Measurements from ENCODE around the gene TRIM63. TPM values are rescaled to one million over a fixed set of nuclear protein-coding genes. Genes with fewer than 3 reads are reported as not detected.

The TRIM63 gene
- total RNA-seq, 2 experiments from 2014 or later = not detected

GRCh38 chr1:26047278-26047874, 20.1 kb downstream of the TRIM63 start:
- H3K27ac ChIP-seq (ENCODE audit: low read depth in 1 of 2, low read length in 2 of 2) = no peak overlapping the region
- Mint-ChIP-seq H3K27me3 (peaks cover 84% of the 10 kb centered on the region), H3K27ac (no peak overlapping the region), H3K9me3 (no peaks in the 10 kb centered on the region), H3K4me3 (no peak overlapping the region), H3K36me3 (ENCODE audit: low read depth) (no peaks in the 10 kb centered on the region), H3K4me1 (ENCODE audit: low read depth) (peaks cover 6% of the 10 kb centered on the region)
- intact Hi-C loops (cut with DNase I, micrococcal nuclease) = no loop called here
- peaks cover 2% of the 10 kb centered on the region for H3K4me1 ChIP-seq (ENCODE audit: insufficient read depth, low read length)
- peaks cover 53 to 59% of the 10 kb centered on the region in 2 experiments for H3K27me3 ChIP-seq (ENCODE audit: control insufficient read depth in 1 of 2, insufficient read depth in 2 of 2, low read length in 2 of 2)
- H3K9me3 ChIP-seq (ENCODE audit: control insufficient read depth in 1 of 2, insufficient read depth in 1 of 2, low read length in 2 of 2) = peaks cover 0 to 6% of the 10 kb centered on the region in 2 experiments
- DNase-seq (no peak), ATAC-seq (ENCODE audit: poor library complexity) (no peak)
- ChIA-PET CTCF (interaction anchor here (1.7 kb wide), 1 partner anchor 22 kb away, joined by 4 read pairs; no protein-coding TSS in a partner anchor), POLR2A (no interaction called here)
- H3K4me3 ChIP-seq (ENCODE audit: low read length) = no peak overlapping the region
- no peak for TF ChIP-seq CTCF (IDR thresholded peaks at IDR 0.05)
- H3K36me3 ChIP-seq (ENCODE audit: insufficient read depth, low read length) = no peaks in the 10 kb centered on the region

DNA sequence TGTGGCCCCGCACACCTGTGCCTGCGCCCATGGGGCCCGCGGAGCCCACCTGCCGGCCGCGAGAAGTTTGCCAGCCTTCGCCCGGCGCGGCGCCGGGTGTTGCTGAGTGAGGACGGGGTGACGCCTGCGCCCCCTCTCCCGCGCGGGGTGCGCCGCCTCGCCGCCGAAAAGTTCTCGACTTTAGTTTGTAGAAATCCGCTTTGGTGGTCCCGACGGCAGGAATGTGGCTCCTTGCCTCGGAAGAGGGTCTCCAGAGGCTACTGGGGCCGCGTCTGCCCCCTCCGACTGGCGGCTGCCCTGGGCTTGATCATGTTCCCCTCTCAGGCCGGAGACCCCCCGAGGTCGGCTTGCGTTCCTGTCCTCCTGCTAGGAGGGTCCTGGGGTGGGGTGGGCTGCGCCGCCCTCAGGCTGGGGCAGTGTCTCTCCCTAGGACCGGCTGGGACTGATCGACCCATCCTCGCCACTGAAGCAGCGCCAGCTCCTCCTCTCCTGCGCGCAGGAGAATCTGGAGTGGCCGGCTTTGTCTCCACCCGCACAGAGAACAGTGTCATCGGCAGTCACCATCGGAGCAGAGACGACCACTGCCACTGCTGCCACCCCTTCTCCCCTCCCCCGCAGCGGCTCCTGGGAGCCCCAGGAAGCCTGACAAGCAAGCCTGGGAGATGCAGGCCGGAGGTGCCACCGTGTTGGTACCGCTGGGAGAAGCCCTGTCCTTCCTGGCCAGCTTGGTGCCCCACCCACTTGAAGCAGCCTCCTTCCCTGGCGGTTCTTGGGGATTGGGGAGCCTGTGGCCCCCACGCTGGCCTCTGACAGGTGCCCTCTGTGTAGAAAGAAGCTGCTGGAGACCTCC, 21.0 kb downstream of the TRIM63 start:
- Mint-ChIP-seq H3K4me1 (ENCODE audit: low read depth) (peaks cover 6% of the 10 kb centered on the region), H3K4me3 (no peak overlapping the region), H3K9me3 (no peaks in the 10 kb centered on the region), H3K27ac (no peak overlapping the region), H3K27me3 (peaks cover 82% of the 10 kb centered on the region), H3K36me3 (ENCODE audit: low read depth) (no peaks in the 10 kb centered on the region)
- CTCF ChIA-PET = no interaction called here
- Histone ChIP-seq H3K9me3 (ENCODE audit: control insufficient read depth in 1 of 2, insufficient read depth in 1 of 2, low read length in 2 of 2) (peaks cover 0 to 6% of the 10 kb centered on the region in 2 experiments), H3K27me3 (ENCODE audit: control insufficient read depth in 1 of 2, insufficient read depth in 2 of 2, low read length in 2 of 2) (peaks cover 56 to 59% of the 10 kb centered on the region in 2 experiments), H3K4me1 (ENCODE audit: insufficient read depth, low read length) (peaks cover 2% of the 10 kb centered on the region), H3K4me3 (ENCODE audit: low read length) (no peak overlapping the region), H3K36me3 (ENCODE audit: insufficient read depth, low read length) (no peaks in the 10 kb centered on the region), H3K27ac (ENCODE audit: low read depth in 1 of 2, low read length in 2 of 2) (no peak overlapping the region)
- no peak for TF ChIP-seq CTCF (IDR thresholded peaks at IDR 0.05)
- intact Hi-C loops (cut with DNase I, micrococcal nuclease) = no loop called here
- DNase-seq (no peak), ATAC-seq (ENCODE audit: poor library complexity) (no peak)
- POLR2A ChIA-PET = no interaction called here

GRCh38 chr1:26045722-26046245, 21.6 kb downstream of the TRIM63 start, which contains the start of gene SLC30A2:
TSS of gene SLC30A2 (minus strand) at chr1:26046118. CDS start at chr1:26045896, 222 bp downstream.
- H3K9me3 Mint-ChIP-seq = no peaks in the 10 kb centered on the region
- H3K4me1 ChIP-seq (ENCODE audit: insufficient read depth, low read length) = peaks cover 2% of the 10 kb centered on the region
- peaks cover 6% of the 10 kb centered on the region for H3K4me1 Mint-ChIP-seq (ENCODE audit: low read depth)
- CTCF ChIA-PET = no interaction called here
- POLR2A ChIA-PET = no interaction called here
- H3K9me3 ChIP-seq (ENCODE audit: control insufficient read depth in 1 of 2, insufficient read depth in 1 of 2, low read length in 2 of 2) = peaks cover 0 to 6% of the 10 kb centered on the region in 2 experiments
- DNase-seq (no peak), ATAC-seq (ENCODE audit: poor library complexity) (no peak)
- no peak within 1 kb of the TSS for H3K27ac Mint-ChIP-seq
- intact Hi-C loops (cut with DNase I, micrococcal nuclease) = no loop called here
- peaks cover 50 to 59% of the 10 kb centered on the region in 2 experiments for H3K27me3 ChIP-seq (ENCODE audit: control insufficient read depth in 1 of 2, insufficient read depth in 2 of 2, low read length in 2 of 2)
- H3K27ac ChIP-seq (ENCODE audit: low read depth in 1 of 2, low read length in 2 of 2) = no peak within 1 kb of the TSS
- H3K4me3 Mint-ChIP-seq = no peak within 1 kb of the TSS
- no peaks in the 10 kb centered on the region for H3K36me3 Mint-ChIP-seq (ENCODE audit: low read depth)
- no peak within 1 kb of the TSS for H3K4me3 ChIP-seq (ENCODE audit: low read length)
- H3K36me3 ChIP-seq (ENCODE audit: insufficient read depth, low read length) = no peaks in the 10 kb centered on the region
- peaks cover 75% of the 10 kb centered on the region for H3K27me3 Mint-ChIP-seq
- TF ChIP-seq CTCF (IDR thresholded peaks at IDR 0.05) = no peak

Data from CD4-positive, alpha-beta T cell (primary cell).